Measurements from ENCODE around the gene LPCAT1. TPM values are rescaled to one million over a fixed set of nuclear protein-coding genes. Genes with fewer than 3 reads are reported as not detected.

Gene LPCAT1
- total and polyA plus RNA-seq, 2 experiments from 2014 or later: 78.0 to 255 TPM

DNA sequence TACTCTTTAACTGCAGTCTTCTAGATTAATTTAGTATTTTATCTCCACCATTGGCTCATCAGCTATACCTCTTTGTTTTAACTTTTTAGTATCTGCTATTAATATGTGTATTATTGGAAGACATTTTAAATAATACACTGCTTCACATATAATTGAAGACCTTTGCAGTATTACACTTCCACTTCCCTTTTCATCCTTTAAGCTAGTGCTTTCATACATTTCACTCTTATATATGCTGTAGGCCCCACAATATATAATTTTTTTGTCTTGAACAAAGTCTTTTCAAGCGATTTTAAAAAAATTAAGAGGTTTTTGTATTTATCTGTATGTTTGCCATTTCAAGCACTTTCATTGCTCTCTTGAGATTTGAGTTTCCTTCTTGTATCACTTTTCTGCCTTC lies 8.6 kb upstream of the LPCAT1 start (continued):
- no peak for TF ChIP-seq ZNF462 (CRISPR knock-in tag; IDR thresholded peaks at IDR 0.05)
- TF ChIP-seq ZNF331 (CRISPR knock-in tag; IDR thresholded peaks at IDR 0.05; ENCODE audit: low read depth): no peak
- TF ChIP-seq CREB1 (CRISPR knock-in tag; IDR thresholded peaks at IDR 0.05; ENCODE audit: low read depth): no peak
- TF ChIP-seq NANOG (IDR thresholded peaks at IDR 0.05; ENCODE audit: borderline replicate concordance): no peak
- TF ChIP-seq ZNF114 (CRISPR knock-in tag; IDR thresholded peaks at IDR 0.05): no peak
- no peak for TF ChIP-seq POLR2AphosphoS5 (IDR thresholded peaks at IDR 0.05; ENCODE audit: low read depth)
- TF ChIP-seq STAT1 (IDR thresholded peaks at IDR 0.05; ENCODE audit: unreplicated experiment): no peak
- TF ChIP-seq, protein P1, sequence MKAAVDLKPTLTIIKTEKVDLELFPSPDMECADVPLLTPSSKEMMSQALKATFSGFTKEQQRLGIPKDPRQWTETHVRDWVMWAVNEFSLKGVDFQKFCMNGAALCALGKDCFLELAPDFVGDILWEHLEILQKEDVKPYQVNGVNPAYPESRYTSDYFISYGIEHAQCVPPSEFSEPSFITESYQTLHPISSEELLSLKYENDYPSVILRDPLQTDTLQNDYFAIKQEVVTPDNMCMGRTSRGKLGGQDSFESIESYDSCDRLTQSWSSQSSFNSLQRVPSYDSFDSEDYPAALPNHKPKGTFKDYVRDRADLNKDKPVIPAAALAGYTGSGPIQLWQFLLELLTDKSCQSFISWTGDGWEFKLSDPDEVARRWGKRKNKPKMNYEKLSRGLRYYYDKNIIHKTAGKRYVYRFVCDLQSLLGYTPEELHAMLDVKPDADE (IDR thresholded peaks at IDR 0.05): no peak
- no peak for TF ChIP-seq EZH2 (IDR thresholded peaks at IDR 0.05; ENCODE audit: low read depth, unreplicated experiment)

GRCh38 chr5:1529498-1529897 lies 5.7 kb upstream of the LPCAT1 start:
- no peak overlapping the region for H3K4me2 ChIP-seq
- H3K4me3 ChIP-seq: no peak overlapping the region
- no peaks in the 10 kb centered on the region for H3K36me3 Mint-ChIP-seq (ENCODE audit: low read depth)
- TF ChIP-seq ZNF114 (CRISPR knock-in tag; IDR thresholded peaks at IDR 0.05) (no peak), EZH2 (IDR thresholded peaks at IDR 0.05; ENCODE audit: low read depth, unreplicated experiment) (no peak), JUNB (IDR thresholded peaks at IDR 0.05; ENCODE audit: unreplicated experiment) (no peak)
- TF ChIP-seq, protein P1 (IDR thresholded peaks at IDR 0.05): no peak

More at GRCh38 chr5:1529498-1529897, 5.7 kb upstream of the LPCAT1 start:
- Histone ChIP-seq H3K4me1 (ENCODE audit: insufficient read depth) (peaks cover 4% of the 10 kb centered on the region; the same call in 1 of the 2 replicates), H3F3A (replicated peaks; ENCODE audit: low read depth) (no peaks in the 10 kb centered on the region), H3K27me3 (ENCODE audit: insufficient read depth) (no peaks in the 10 kb centered on the region), H3K36me3 (ENCODE audit: insufficient read depth) (no peaks in the 10 kb centered on the region), H3K79me2 (replicated peaks; ENCODE audit: insufficient read depth) (no peaks in the 10 kb centered on the region), H3K27ac (ENCODE audit: low read depth) (no peak overlapping the region), H3K9me2 (ENCODE audit: insufficient read depth) (no peaks in the 10 kb centered on the region), H4K20me1 (replicated peaks; ENCODE audit: insufficient read depth) (no peaks in the 10 kb centered on the region), H2AFZ (no peak overlapping the region)
- no peak overlapping the region for H3K27ac Mint-ChIP-seq
- no peaks in the 10 kb centered on the region for H3K4me1 Mint-ChIP-seq
- no peak for ATAC-seq
- no peaks in the 10 kb centered on the region for H3K9me3 Mint-ChIP-seq
- H3K4me3 Mint-ChIP-seq: no peak overlapping the region
- peaks cover 6% of the 10 kb centered on the region for H3K27me3 Mint-ChIP-seq (ENCODE audit: insufficient read depth, low read depth, poor library complexity)
- DNase-seq (ENCODE audit: low spot score): no peak

Measured in GM23338 (cell line).